Activated CD8-positive, alpha-beta memory T cell treated with anti-CD3 and anti-CD28 coated beads, Interleukin-2, amount 50 U/mL, for 4 hours (primary cell): Measurements from ENCODE around the gene BZW2.
"Not testable (repeated sequence)": the region's sequence is repeated elsewhere in the genome, so short reads cannot be mapped to it uniquely, and the experiment has no call there.

Experiments used
- DNase-seq: peaks from one replicate; pipeline ENCODE4 v3.0.0-alpha.2; 2020

BZW2 gene

DNA sequence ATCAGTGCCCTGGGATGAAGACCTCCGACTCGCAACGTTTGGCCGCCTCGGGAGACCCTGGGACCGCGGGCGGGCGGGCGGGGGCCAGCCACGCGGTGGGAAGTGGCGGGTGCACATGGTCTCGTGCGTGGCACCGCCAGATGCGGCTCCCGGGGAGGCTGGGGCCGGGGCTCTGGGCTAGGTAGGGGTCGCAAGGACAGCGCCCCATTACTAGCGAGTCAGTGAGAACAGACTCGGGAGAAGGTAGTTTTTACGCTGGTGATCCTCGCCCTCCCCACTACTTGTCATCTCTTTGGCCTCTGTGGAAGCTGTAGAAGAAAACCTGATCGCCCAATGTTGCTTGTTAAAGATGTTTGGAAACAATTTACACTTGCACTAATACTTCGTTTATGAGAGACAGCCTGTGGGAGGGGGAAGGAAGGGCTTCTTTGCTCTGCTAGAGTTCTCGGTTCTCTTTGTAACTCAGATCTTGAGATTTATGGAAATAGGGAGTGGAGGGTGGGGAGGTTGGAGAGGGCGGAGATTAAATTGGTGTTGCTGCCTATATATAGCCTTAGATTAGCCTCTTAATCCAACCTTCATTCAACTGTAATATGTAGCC lies 591 bp downstream of the BZW2 start:
- no peak for DNase-seq

GRCh38 chr7:16647435-16647960 lies 1.5 kb downstream of the BZW2 start:
- no peak for DNase-seq

DNA sequence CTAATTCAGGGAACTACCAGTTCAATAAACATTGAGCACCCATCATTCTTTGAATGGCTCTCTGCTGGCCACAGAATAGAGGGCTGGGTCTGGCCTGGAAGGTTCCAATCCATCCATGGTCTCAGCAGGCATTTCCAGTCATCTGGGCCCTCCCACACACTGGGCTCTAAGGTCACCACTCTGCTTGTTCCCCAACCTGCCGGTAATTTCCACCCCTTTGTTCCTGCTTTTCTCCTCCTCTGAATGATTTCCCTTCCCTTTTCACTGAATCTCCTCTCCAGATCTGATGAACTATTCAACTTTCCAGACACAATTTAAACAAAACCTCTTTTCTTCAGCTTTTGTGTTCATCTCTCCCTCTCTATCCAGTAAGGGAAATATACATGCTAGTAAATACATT lies 2.6 kb downstream of the BZW2 start:
- no peak for DNase-seq

- DNase-seq: no peak
Measured at GRCh38 chr7:16649196-16649595, 3.2 kb downstream of the BZW2 start.

DNA sequence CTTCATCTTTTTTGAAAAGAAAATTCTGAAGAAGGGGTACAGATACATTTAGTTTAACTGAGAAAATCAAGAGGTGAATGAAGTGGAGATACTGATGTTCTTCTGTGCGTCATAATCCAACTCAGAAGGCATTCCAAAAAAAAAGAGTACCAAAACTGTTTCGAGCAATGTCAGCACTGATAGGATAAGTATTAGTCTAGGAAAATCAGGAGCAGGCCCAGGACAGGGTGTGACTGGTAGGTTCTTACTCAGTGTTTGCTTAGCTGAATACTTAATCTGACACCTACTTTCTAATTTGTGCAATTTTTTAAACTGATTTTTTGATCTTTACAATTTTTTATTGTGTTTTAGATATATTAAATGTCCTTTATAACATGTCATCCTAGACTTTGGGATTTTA lies 4.3 kb downstream of the BZW2 start:
- DNase-seq: no peak

DNA sequence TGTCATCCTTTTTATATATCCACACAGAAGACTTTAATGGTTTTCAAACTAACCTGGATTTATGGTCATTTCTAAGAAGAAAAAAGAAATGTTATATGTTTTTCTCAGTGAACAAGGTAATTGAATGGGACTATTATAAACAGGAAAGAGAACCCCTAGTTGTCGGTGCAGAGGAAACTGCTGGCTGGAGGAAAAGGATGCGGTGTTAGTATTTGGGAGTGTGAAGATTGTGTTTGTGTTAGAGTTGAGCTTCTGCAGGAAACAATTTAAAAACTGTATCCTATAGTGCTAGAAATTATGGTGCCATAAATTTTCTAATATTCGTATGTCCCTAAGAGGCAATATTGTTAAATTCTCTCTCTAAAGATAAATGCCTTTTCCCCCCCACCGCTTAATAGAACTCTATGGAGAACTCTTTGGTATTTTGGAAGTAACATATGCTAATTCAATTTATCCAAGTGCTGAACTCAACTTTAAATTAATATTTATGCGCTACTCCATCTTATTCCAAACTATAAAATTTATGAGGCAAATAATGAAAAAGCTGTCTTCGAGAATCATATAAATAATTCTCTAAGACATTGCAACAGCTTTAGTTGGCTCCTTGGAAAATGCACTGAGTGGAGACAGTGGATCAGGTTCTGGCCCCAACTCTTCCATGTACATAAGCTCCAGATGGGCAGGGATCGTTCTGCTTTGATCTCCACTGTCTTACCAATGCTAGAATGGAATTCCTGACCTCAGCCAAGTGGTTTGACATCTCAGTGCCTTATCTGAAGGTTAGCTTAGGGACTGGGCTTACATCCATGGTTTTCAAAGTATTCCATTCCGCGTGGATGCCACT lies 5.6 kb downstream of the BZW2 start:
- DNase-seq: no peak

GRCh38 chr7:16652240-16652583 lies 6.2 kb downstream of the BZW2 start:
- DNase-seq: no peak

DNA sequence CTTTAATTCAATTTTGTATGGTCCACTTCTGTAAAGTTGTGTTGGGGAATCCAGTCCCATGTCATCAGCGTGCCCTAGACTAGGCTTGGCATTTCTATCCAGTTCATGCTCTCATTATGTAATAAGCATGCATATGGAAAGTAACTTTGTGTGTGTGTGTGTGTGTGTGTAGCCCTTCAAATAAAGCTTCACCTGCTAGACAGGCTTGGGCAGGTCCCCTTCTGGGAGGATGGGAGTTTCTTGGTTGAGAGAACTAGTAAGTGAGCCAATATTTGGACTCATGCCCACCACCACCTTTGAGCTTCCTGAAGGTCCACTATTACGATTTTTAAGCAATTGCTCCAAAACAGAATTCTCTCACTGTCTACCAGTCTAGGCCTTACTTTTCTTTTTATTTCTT lies 6.9 kb downstream of the BZW2 start:
- no peak for DNase-seq

- DNase-seq: no peak
Measured at GRCh38 chr7:16655394-16655793, 9.4 kb downstream of the BZW2 start.

GRCh38 chr7:16656141-16656540 lies 10.2 kb downstream of the BZW2 start:
- no peak for DNase-seq

DNA sequence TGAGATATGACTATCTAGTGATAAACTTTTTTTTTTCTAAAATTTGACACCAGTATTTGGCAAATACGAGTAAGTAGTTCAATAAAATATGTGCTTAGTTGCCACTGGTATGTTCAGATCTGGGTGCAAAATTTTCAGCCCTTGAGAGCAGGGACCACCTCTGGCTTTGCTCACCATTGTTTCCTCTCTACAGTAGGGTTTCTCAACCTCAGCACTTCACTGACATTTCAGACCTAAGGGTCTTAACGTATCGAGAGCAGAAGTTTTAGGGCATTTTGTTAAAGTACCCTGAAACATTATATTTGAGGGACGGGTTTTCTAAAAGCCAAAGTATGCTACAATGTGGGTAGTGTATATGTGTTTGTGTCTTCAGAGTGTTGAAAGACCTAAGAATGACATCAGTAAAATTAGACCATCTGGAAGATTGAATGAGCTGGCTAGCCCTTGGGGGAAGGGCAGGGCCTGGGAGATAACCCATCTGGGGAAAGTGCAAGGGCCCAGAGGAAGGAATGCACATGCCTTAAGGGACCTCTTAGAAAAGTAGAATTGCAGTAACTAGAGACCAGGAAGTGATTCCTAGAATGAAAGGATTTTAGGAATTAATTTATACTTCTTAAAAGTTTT lies 11.8 kb downstream of the BZW2 start:
- no peak for DNase-seq

DNA sequence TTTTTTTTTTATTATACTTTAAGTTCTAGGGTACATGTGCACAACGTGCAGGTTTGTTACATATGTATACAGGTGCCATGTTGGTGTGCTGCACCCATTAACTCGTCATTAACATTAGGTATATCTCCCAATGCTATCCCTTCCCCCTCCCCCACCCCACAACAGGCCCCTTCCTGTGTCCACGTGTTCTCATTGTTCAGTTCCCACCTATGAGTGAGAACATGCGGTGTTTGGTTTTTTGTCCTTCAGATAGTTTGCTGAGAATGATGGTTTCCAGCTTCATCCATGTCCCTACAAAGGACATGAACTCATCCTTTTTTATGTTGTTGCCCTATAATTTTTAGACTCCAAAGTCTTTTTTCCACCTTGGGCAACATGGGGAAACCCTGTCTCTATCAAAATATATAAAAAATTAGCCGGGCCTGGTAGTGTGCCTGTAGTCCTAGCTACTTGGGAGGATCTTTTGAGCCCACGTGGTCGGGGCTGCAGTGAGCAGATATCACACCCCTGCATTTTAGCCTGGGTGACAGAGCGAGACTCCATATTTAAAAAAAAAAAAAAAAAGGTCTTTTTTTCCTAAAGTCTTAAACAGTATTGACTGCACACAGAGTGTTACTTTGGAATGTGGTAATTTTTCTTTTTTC lies 14.0 kb downstream of the BZW2 start:
- not testable (repeated sequence) for DNase-seq

DNA sequence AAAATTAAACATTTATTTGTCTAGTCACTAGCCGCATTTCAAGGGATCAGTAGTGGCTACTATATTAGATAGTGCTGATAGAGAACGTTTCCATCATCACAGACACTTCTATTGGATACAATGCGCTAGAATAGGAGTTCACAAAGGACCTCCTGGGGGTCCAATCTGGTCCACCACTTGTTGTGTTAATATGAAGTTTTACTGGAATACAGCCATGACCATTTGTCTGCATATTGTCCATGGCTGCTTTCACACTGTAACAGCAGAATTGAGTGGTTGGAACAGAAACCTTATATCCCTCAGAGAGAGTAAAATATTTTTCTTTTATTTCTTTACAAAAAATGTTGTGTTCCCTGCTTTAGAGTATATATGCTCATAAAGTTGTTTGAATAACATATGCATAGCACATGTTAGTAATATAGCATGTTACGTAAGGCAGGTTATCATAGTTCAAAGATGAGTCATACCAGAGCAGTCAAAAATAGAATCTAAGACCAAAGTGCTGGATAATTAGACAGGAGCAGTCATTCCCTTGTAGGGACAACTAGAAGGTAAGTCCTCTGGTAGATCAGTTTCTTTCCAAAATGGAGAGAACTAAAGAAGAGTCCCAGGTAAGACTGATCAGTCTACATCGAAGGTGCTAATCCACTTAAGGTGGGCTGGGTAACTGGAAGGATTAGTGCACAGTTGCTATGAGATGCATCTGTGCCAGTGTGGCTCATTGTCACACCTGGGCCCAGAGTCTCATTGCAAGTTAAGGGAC lies 14.9 kb downstream of the BZW2 start:
- no peak for DNase-seq

DNA sequence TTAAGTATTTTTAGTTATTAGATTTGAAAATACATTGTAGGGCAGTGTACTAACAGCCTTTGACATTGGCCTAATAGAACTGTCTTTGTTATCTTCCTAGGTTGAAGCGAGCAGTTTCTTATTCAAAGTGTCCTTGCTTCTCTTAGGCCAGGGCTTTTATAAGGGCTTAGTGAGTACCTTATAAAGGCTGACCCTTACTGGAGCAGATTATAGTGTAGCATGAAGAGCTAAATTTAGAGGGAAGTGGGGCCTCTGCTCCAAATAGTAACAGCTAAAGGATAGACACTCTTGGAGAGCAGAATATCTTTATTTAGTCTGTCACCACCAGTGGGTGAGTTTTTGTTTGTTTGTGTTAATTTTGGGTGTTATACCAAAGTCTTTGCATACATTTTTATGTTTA lies 15.9 kb downstream of the BZW2 start:
- DNase-seq: no peak

GRCh38 chr7:16667355-16667754 lies 21.4 kb downstream of the BZW2 start:
- DNase-seq: no peak

- DNase-seq: no peak
Measured at GRCh38 chr7:16668049-16668858, 22.3 kb downstream of the BZW2 start.

- no peak for DNase-seq
Measured at GRCh38 chr7:16668978-16669377, 23.0 kb downstream of the BZW2 start.

DNA sequence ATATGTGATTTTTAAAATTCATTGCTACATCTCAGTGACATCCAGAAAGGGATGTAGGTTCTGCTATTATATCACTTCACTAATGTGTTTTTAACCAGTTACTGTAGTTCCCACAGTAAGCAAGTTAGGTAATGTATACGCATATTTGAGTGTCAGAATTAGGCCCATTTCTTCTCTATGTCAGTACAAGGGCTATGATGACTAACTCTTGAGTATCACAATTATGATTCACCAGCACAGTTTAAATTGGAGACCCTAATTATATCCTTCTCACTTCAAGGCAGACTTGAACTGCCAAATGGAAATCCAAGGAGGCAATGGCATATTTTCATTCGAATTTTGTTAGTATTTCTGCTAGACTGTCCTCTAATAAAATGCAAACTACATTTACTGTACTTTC lies 23.6 kb downstream of the BZW2 start:
- DNase-seq: no peak

DNA sequence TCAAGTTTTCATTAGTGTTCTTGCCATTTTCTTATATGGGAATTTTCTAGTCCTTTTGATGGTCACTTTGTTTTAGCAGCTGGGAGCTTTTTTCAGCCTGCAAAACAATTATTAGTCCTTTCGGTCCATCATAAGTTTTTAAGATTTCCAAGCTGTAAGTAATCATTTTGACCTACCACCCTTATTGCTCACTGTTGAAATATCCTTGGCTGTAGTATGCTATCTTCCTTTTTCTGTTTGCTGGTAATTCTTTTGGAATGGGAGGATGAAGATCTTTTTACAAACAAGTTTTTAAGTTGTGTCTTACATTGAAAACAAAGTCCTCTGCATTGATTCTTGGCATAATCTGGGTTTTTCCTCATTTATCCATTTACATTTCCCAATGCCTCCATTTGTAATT lies 24.0 kb downstream of the BZW2 start:
- DNase-seq: no peak

DNA sequence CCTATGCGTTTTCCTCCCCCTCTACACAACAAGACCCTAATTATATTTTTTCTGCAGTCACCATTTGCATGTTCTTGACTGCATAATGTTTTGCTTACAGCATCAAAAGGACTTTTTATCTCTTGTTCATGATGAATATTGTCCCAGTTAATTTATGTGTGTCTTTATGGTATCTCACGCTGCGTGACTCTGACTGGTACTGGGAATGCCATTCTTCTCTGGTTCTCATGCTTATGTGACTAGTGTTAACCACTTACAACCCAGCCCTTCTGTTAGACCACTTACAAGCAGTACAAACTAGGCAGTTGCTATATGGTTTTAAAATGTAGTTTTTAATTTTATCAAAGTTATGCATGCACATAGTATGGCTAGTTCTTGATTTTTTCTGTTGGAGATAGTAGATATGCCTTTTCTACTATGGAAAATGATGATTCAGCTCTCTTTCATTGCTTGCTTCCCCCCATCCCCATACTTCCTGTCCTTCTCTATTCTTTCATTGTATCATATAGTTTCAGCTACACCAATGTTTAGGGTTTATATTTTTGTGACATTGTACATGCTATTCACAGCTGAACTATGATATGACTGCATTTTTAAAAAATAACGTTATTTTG lies 24.9 kb downstream of the BZW2 start:
- DNase-seq: no peak

DNA sequence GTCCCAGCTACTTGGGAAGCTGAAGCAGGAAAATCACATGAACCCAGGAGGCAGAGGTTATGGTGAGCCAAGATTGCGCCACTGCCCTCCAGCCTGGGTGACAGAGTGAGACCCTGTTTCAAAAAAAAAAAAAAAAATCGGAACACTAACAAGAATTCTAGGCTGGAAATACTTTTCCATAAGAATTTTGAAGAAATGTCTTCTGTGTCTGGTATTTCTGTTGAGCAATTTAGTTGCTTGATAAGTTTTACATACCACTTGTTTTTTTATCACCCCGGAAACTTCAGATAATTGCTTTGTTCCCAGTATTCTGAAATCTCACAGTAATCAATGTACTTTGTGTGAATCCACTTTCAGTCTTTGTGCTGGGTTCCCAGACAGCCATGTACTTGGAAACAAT lies 25.8 kb downstream of the BZW2 start:
- no peak for DNase-seq

GRCh38 chr7:16675277-16675676 lies 29.3 kb downstream of the BZW2 start:
- DNase-seq: no peak
